Measurements from ENCODE around the gene METTL14. TPM values are rescaled to one million over a fixed set of nuclear protein-coding genes. Genes with fewer than 3 reads are reported as not detected.

Gene METTL14
- total RNA-seq, 1 experiment from 2014 or later, result 9.5 TPM

GRCh38 chr4:118760092-118760491 is 74.9 kb downstream of the METTL14 start:
- DNase-seq, result no peak
- no TSS peak for BruUV-seq (replicated peaks)
- no peak for TF ChIP-seq EZH2 (IDR thresholded peaks at IDR 0.05; ENCODE audit: low read length, unreplicated experiment)
- TF ChIP-seq, protein P1, sequence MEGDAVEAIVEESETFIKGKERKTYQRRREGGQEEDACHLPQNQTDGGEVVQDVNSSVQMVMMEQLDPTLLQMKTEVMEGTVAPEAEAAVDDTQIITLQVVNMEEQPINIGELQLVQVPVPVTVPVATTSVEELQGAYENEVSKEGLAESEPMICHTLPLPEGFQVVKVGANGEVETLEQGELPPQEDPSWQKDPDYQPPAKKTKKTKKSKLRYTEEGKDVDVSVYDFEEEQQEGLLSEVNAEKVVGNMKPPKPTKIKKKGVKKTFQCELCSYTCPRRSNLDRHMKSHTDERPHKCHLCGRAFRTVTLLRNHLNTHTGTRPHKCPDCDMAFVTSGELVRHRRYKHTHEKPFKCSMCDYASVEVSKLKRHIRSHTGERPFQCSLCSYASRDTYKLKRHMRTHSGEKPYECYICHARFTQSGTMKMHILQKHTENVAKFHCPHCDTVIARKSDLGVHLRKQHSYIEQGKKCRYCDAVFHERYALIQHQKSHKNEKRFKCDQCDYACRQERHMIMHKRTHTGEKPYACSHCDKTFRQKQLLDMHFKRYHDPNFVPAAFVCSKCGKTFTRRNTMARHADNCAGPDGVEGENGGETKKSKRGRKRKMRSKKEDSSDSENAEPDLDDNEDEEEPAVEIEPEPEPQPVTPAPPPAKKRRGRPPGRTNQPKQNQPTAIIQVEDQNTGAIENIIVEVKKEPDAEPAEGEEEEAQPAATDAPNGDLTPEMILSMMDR (conservative IDR thresholded peaks at IDR 0.05; ENCODE audit: low read depth, low read length), result no peak
- TF ChIP-seq EZH2phosphoT487 (IDR thresholded peaks at IDR 0.05; ENCODE audit: borderline replicate concordance, low read length), result no peak
- ChIA-PET POLR2A (ENCODE audit: unreplicated experiment) (no interaction called here), CTCF (no interaction called here)
- H3K27ac ChIP-seq (ENCODE audit: low read length), result no peak overlapping the region
- no peaks in the 10 kb centered on the region for H4K20me1 ChIP-seq (ENCODE audit: low read length)
- no peak overlapping the region for H3K9ac ChIP-seq (ENCODE audit: low read length)
- no peaks in the 10 kb centered on the region for H3K27me3 ChIP-seq (ENCODE audit: low read length)
- H3K9me3 ChIP-seq (ENCODE audit: low read length), result no peaks in the 10 kb centered on the region
- peaks cover 30% of the 10 kb centered on the region for H3K36me3 ChIP-seq (ENCODE audit: low read depth, low read length)
- no peaks in the 10 kb centered on the region for H3F3A ChIP-seq (ENCODE audit: low read length, unreplicated experiment)
- no peak overlapping the region for H3K4me2 ChIP-seq (ENCODE audit: low read length)
- H3K4me1 ChIP-seq (ENCODE audit: insufficient read depth, low read length), result peaks cover 2% of the 10 kb centered on the region; the same call in 1 of the 2 replicates
- no peak overlapping the region for H2AFZ ChIP-seq (ENCODE audit: low read length)
- H3K79me2 ChIP-seq (ENCODE audit: low read length), result no peaks in the 10 kb centered on the region
- no peaks in the 10 kb centered on the region for H3K9me2 ChIP-seq (replicated peaks; ENCODE audit: low read length)
- intact Hi-C loops (cut with micrococcal nuclease), result no loop called here
- no peak overlapping the region for H3K4me3 ChIP-seq (ENCODE audit: low read length)
- ATAC-seq, result no peak

DNA sequence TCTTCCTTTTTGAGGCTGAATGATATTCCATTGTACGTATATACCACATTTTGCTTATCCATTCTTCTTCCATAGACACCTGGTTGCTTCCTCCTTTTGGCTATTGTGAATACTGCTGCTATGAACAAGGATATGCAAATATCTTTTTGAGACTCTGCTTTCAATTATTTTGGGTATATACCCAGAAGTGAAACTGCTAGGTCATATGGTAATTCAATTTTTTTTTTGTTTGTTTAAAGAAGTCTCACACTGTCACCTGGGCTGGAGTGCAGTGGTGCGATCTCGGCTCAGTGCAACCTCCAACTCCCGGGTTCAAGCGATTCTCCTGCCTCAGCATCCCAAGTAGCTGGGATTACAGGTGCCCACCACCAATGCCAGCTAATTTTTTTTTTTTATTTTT is 75.3 kb downstream of the METTL14 start:
- Histone ChIP-seq H3K36me3 (ENCODE audit: low read depth, low read length) (peaks cover 30% of the 10 kb centered on the region), H2AFZ (ENCODE audit: low read length) (no peak overlapping the region), H3K9me2 (replicated peaks; ENCODE audit: low read length) (no peaks in the 10 kb centered on the region), H3K4me2 (ENCODE audit: low read length) (no peak overlapping the region), H4K20me1 (ENCODE audit: low read length) (no peaks in the 10 kb centered on the region), H3K4me3 (ENCODE audit: low read length) (no peak overlapping the region), H3K9me3 (ENCODE audit: low read length) (no peaks in the 10 kb centered on the region), H3K9ac (ENCODE audit: low read length) (no peak overlapping the region), H3K27ac (ENCODE audit: low read length) (no peak overlapping the region), H3K4me1 (ENCODE audit: insufficient read depth, low read length) (peaks cover 5% of the 10 kb centered on the region), H3K27me3 (ENCODE audit: low read length) (no peaks in the 10 kb centered on the region), H3F3A (ENCODE audit: low read length, unreplicated experiment) (peaks cover under 1% of the 10 kb centered on the region), H3K79me2 (ENCODE audit: low read length) (no peaks in the 10 kb centered on the region)
- CTCF ChIA-PET, result no interaction called here
- TF ChIP-seq, protein P1 (conservative IDR thresholded peaks at IDR 0.05; ENCODE audit: low read depth, low read length), result no peak
- no peak for TF ChIP-seq EZH2 (IDR thresholded peaks at IDR 0.05; ENCODE audit: low read length, unreplicated experiment)
- no peak for TF ChIP-seq EZH2phosphoT487 (IDR thresholded peaks at IDR 0.05; ENCODE audit: borderline replicate concordance, low read length)
- intact Hi-C loops (cut with micrococcal nuclease), result no loop called here
- ATAC-seq (no peak), DNase-seq (no peak)
- no TSS peak for BruUV-seq (replicated peaks)
- POLR2A ChIA-PET (ENCODE audit: unreplicated experiment), result no interaction called here

DNA sequence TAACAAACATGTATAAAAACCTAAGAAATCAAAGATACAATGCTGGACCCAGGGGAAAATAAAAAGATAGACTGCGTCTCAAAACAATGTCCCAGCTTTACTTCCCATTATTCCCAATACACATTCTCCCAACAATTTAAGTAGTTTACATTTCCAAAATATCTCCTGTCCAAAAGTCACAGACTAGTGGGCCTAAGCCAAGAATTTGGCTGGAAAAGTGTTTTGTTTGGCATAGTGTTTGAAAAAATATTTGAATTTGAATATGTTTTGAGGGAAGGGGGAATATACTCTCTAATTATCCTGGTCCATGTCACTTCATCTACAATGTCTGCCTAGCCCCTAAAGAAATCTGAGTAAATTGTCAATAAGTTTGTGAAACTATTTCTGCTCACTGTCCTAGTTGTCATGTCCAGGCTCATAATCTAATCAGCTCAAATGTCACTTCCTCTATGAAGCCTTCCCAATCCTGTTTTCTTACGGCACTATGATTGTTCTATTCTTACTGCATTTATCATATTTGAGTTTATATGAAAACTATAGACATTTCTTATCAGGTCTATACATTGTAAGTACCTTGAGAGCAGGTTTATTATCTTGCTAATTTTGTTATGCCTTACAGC is 76.3 kb downstream of the METTL14 start:
- H3K9me3 ChIP-seq (ENCODE audit: low read length), result no peaks in the 10 kb centered on the region
- no peak overlapping the region for H3K27ac ChIP-seq (ENCODE audit: low read length)
- peaks cover 5% of the 10 kb centered on the region for H3F3A ChIP-seq (ENCODE audit: low read length, unreplicated experiment)
- ATAC-seq, result no peak
- intact Hi-C loops (cut with micrococcal nuclease), result no loop called here
- no peaks in the 10 kb centered on the region for H3K27me3 ChIP-seq (ENCODE audit: low read length)
- POLR2A ChIA-PET (ENCODE audit: unreplicated experiment), result no interaction called here
- H3K79me2 ChIP-seq (ENCODE audit: low read length), result no peaks in the 10 kb centered on the region
- no peaks in the 10 kb centered on the region for H4K20me1 ChIP-seq (ENCODE audit: low read length)
- no peak overlapping the region for H3K4me2 ChIP-seq (ENCODE audit: low read length)
- H3K36me3 ChIP-seq (ENCODE audit: low read depth, low read length), result peaks cover 30% of the 10 kb centered on the region
- H3K4me1 ChIP-seq (ENCODE audit: insufficient read depth, low read length), result peaks cover 15% of the 10 kb centered on the region
- H2AFZ ChIP-seq (ENCODE audit: low read length), result no peak overlapping the region
- no peaks in the 10 kb centered on the region for H3K9me2 ChIP-seq (replicated peaks; ENCODE audit: low read length)
- no TSS peak for BruUV-seq (replicated peaks)
- TF ChIP-seq EZH2 (IDR thresholded peaks at IDR 0.05; ENCODE audit: low read length, unreplicated experiment) (no peak), EZH2phosphoT487 (IDR thresholded peaks at IDR 0.05; ENCODE audit: borderline replicate concordance, low read length) (no peak)
- DNase-seq, result no peak
- no peak overlapping the region for H3K4me3 ChIP-seq (ENCODE audit: low read length)
- no peak overlapping the region for H3K9ac ChIP-seq (ENCODE audit: low read length)
- CTCF ChIA-PET, result no interaction called here
